Mucosa of rectum (tissue), 2 donors: ENCODE results near the gene MOSMO.
"Not testable (repeated sequence)": the region's sequence is repeated elsewhere in the genome, so short reads cannot be mapped to it uniquely, and the experiment has no call there.

ENCODE experiments used
- H3K27ac ChIP-seq, 2 donors: one replicate each; pipeline ENCODE4 v1.7.0; 2013; ENCODE audit warnings: inconsistent platforms in 2 of 2, low read depth in 2 of 2, low read length in 2 of 2
- H3K27me3 ChIP-seq, 2 donors: one replicate each; pipeline ENCODE4 v1.7.0; 2013; ENCODE audit warnings: low read length in 2 of 2; ENCODE audit not compliant: control insufficient read depth in 2 of 2, insufficient read depth in 2 of 2
- H3K36me3 ChIP-seq, 2 donors: one replicate each; pipeline ENCODE4 v1.7.0; 2013; ENCODE audit warnings: low read length in 2 of 2; ENCODE audit not compliant: control insufficient read depth in 2 of 2, insufficient read depth in 2 of 2
- H3K4me1 ChIP-seq, 2 donors: one replicate each; pipeline ENCODE4 v1.7.0; 2013; ENCODE audit warnings: low read length in 2 of 2, mild to moderate bottlenecking in 1 of 2; ENCODE audit not compliant: control insufficient read depth in 2 of 2, insufficient read depth in 2 of 2
- H3K4me3 ChIP-seq, 2 donors: one replicate each; pipeline ENCODE4 v1.7.0; 2013; ENCODE audit warnings: low read length in 2 of 2
- H3K9ac ChIP-seq, 2 donors: one replicate each; pipeline ENCODE4 v1.7.0; 2013; ENCODE audit warnings: low read length in 2 of 2, low read depth in 1 of 2, mild to moderate bottlenecking in 1 of 2
- H3K9me3 ChIP-seq, 2 donors: one replicate each; pipeline ENCODE4 v1.7.0; 2013; ENCODE audit warnings: low read length in 2 of 2; ENCODE audit not compliant: control insufficient read depth in 2 of 2
- donor health status: healthy.
- donor health status: Normal muscosa, but diverticular disease.

The MOSMO gene

GRCh38 chr16:21997697-21998480 lies 10.0 kb upstream of the MOSMO start:
- Histone ChIP-seq H3K27ac (peak overlapping the region in 1 of 2 donors; percentile 57), H3K4me1 (peaks cover 11 to 19% of the 10 kb centered on the region in 2 donors), H3K9ac (peak overlapping the region in 1 of 2 donors; percentile 16), H3K36me3 (no peaks in the 10 kb centered on the region), H3K4me3 (no peak overlapping the region), H3K27me3 (no peaks in the 10 kb centered on the region), H3K9me3 (no peaks in the 10 kb centered on the region)

DNA sequence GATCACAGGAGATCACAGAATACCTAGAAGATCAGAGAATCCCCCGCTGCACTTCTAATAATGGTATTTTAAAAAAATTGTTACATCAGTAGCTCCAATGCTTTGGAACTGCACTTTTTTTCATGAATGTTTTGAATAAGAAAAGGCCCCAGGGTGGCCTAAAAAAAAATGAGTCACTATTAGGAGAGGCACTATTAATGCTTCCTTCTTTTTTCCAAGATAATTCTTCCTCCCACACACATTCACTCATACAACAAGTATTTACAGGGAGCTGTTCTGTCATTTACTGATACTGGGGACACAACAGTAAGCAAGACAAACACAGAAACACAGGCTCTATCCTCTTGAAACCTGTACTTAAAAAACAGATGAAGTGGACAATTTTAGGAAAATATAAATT lies 6.3 kb upstream of the MOSMO start:
- Histone ChIP-seq H3K36me3 (no peaks in the 10 kb centered on the region), H3K27ac (no peak overlapping the region), H3K27me3 (no peaks in the 10 kb centered on the region), H3K4me1 (peaks cover 11 to 19% of the 10 kb centered on the region in 2 donors), H3K4me3 (no peak overlapping the region), H3K9me3 (no peaks in the 10 kb centered on the region), H3K9ac (no peak overlapping the region)

DNA sequence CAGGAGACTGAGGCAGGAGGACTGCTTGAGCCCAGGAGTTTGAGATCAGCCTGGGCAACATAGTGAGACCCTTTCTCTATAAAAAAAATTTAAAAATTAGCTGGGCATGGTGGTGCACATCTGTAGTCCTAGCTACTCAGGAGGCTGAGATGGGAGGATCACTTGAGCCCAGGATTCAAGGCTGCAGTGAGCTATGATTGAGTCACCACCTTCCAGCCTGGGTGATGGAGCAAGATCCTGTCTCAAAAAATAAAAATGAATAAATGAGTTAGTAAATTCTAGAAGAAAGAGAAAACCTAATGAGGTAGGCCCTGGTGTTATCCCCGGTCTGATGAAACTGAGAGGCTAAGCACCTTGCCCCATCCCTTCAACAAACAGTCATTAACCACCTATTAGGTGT lies 5.9 kb upstream of the MOSMO start:
- H3K36me3 ChIP-seq, H3K27me3 ChIP-seq, H3K9ac ChIP-seq, H3K27ac ChIP-seq, H3K9me3 ChIP-seq, H3K4me3 ChIP-seq: not testable (repeated sequence)
- peaks cover 14 to 21% of the 10 kb centered on the region in 2 donors for H3K4me1 ChIP-seq

- Histone ChIP-seq H3K36me3 (no peaks in the 10 kb centered on the region), H3K9me3 (no peaks in the 10 kb centered on the region), H3K9ac (no peak overlapping the region), H3K4me3 (no peak overlapping the region), H3K4me1 (peaks cover 12 to 15% of the 10 kb centered on the region in 2 donors), H3K27ac (no peak overlapping the region), H3K27me3 (no peaks in the 10 kb centered on the region)
These were observed 4.7 kb upstream of the MOSMO start for GRCh38 chr16:22003195-22003594.

- Histone ChIP-seq H3K9ac (no peak overlapping the region), H3K9me3 (no peaks in the 10 kb centered on the region), H3K27ac (no peak overlapping the region), H3K27me3 (no peaks in the 10 kb centered on the region), H3K4me1 (peaks cover 18 to 21% of the 10 kb centered on the region in 2 donors), H3K4me3 (no peak overlapping the region), H3K36me3 (no peaks in the 10 kb centered on the region)
These were observed 3.6 kb upstream of the MOSMO start for GRCh38 chr16:22004341-22004740.

DNA sequence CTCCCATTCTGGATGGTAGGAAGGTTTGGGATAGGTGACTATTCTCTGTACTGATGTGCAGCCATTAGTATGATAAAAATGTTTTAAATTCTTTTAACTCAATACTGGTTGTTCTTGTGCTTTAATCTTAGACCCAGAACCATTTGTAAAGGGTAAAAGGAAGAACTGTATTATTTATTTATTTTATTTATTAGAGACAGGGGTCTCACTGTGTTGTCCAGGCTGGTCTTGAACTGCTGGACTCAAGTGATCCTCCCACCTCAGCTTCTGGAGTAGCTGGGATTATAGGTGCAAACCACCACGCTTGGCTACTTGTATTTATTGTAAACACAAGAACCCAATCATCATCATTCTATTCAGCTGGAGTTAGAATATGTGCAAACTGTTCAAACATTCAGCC lies 2.2 kb upstream of the MOSMO start:
- H3K9ac ChIP-seq = no peak overlapping the region
- H3K27me3 ChIP-seq = no peaks in the 10 kb centered on the region
- no peaks in the 10 kb centered on the region for H3K9me3 ChIP-seq
- H3K27ac ChIP-seq = no peak overlapping the region
- no peak overlapping the region for H3K4me3 ChIP-seq
- H3K4me1 ChIP-seq = peaks cover 16 to 19% of the 10 kb centered on the region in 2 donors
- no peaks in the 10 kb centered on the region for H3K36me3 ChIP-seq

GRCh38 chr16:22006636-22007035 lies 1.3 kb upstream of the MOSMO start:
- no peaks in the 10 kb centered on the region for H3K9me3 ChIP-seq
- no peak overlapping the region for H3K9ac ChIP-seq
- H3K27ac ChIP-seq = no peak overlapping the region
- peak overlapping the region; percentile 81 to 82 for H3K4me3 ChIP-seq
- H3K36me3 ChIP-seq = no peaks in the 10 kb centered on the region
- peaks cover 11 to 15% of the 10 kb centered on the region in 2 donors for H3K4me1 ChIP-seq
- no peaks in the 10 kb centered on the region for H3K27me3 ChIP-seq

- H3K4me1 ChIP-seq = peaks cover 11 to 18% of the 10 kb centered on the region in 2 donors
- peak overlapping the region; percentile 81 to 82 for H3K4me3 ChIP-seq
- H3K36me3 ChIP-seq = no peaks in the 10 kb centered on the region
- H3K9ac ChIP-seq = peak overlapping the region; percentile 68 to 83
- no peak overlapping the region for H3K27ac ChIP-seq
- no peaks in the 10 kb centered on the region for H3K27me3 ChIP-seq
- no peaks in the 10 kb centered on the region for H3K9me3 ChIP-seq
These were observed 777 bp upstream of the MOSMO start for GRCh38 chr16:22007159-22007508.

DNA sequence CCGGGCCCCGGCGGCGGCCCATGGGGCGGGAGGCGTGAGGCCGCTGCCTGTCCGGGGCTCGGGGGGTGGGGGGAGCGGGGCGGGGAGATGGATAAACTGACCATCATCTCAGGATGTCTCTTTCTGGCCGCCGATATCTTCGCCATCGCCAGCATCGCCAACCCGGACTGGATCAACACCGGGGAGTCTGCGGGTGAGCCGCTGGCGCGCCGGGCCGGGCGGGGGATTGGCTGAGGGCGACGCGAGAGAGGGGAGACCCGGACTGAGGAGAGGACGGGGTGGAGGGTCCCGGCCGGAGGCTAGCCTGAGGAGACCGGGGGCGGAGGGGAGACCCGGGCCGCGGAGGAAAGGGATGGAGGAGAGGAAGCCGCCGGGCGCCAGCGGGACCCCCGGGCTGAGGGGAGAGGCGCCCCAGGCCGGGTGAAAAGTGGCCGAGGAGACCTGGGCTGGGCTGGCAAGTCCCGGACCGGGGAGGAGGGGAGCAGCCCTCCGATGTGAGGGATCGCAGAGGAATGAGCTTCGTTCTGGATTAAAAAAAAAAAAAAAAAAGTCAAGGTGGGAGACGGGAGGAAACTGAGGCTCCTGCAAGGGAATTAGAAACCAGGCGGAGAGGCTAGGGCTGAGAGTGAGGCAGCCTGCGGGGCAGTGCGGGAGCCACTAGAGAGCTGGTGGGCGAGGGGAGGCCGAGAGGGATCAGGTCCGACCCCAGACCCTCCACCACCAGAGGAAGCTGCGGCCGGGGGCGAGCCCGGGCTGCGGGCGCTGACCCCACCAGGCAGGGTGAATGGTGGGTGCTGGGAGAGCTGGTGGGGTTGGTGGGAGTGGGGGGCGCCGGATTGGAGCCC lies 526 bp downstream of the MOSMO start:
- no peaks in the 10 kb centered on the region for H3K27me3 ChIP-seq
- peak overlapping the region; percentile 77 to 82 for H3K4me3 ChIP-seq
- no peak overlapping the region for H3K27ac ChIP-seq
- no peaks in the 10 kb centered on the region for H3K36me3 ChIP-seq
- H3K9ac ChIP-seq = peak overlapping the region; percentile 61 to 79
- H3K4me1 ChIP-seq = peaks cover 11 to 19% of the 10 kb centered on the region in 2 donors
- no peaks in the 10 kb centered on the region for H3K9me3 ChIP-seq

DNA sequence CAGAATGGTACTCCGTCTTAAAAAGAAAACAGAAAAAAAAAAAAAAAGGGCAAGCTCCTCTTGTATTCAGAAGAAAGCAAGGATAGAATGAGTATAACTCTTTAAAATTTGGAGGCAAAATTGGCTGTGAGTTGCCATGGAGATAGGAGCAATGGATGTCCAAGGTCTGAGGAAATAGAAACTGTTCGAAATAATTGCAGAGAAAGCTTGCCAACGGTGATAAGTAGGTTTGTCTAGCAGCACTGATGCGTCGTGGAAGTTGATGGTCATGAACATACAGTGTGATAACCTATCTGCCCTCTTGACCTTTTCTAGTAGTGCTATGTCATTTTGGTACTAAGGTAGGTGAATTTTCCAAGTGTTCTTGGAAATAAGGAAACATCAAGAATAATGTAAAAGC lies 3.0 kb downstream of the MOSMO start:
- Histone ChIP-seq H3K27me3 (no peaks in the 10 kb centered on the region), H3K27ac (no peak overlapping the region), H3K36me3 (no peaks in the 10 kb centered on the region), H3K9ac (no peak overlapping the region), H3K4me3 (no peak overlapping the region), H3K4me1 (peaks cover 11 to 19% of the 10 kb centered on the region in 2 donors), H3K9me3 (no peaks in the 10 kb centered on the region)
